ENCODE data around the gene OR7A10.

OR7A10 gene

GRCh38 chr19:14821937-14822336 is 26.8 kb downstream of the OR7A10 start:
- TF ChIP-seq CTCF (IDR thresholded peaks at IDR 0.05; ENCODE audit: insufficient read depth, low read depth, low read length, missing control alignments): no peak
- no peak overlapping the region for H3K4me3 ChIP-seq (ENCODE audit: low read length)
- DNase-seq (ENCODE audit: low read depth): no peak

DNA sequence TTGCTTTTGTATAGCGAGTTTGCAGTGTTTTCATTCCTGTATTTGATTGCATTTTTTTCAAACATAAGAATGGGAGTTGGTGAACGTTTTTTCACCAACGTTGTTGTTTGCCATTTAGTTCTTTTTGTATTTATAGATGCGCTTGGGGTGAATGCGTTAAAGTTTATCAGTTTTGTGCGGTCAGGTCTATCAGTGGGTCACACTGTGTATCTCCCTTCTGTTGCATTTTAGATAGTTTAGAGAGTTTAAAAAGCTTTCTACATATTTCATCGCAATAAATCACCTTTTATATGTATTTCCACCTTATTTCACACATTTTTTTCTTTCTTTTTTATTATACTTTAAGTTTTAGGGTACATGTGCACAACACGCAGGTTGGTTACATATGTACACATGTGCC is 30.1 kb downstream of the OR7A10 start:
- no peak for DNase-seq (ENCODE audit: low read depth)
- no peak for TF ChIP-seq CTCF (IDR thresholded peaks at IDR 0.05; ENCODE audit: insufficient read depth, low read depth, low read length, missing control alignments)

GRCh38 chr19:14817052-14817451 is 31.7 kb downstream of the OR7A10 start:
- no peak for DNase-seq (ENCODE audit: low read depth)
- H3K4me3 ChIP-seq (ENCODE audit: low read length): no peak overlapping the region
- TF ChIP-seq CTCF (IDR thresholded peaks at IDR 0.05; ENCODE audit: insufficient read depth, low read depth, low read length, missing control alignments): no peak

More for the DNA sequence above, 30.1 kb downstream of the OR7A10 start:
- H3K4me3 ChIP-seq (ENCODE audit: low read length): no peak overlapping the region

DNA sequence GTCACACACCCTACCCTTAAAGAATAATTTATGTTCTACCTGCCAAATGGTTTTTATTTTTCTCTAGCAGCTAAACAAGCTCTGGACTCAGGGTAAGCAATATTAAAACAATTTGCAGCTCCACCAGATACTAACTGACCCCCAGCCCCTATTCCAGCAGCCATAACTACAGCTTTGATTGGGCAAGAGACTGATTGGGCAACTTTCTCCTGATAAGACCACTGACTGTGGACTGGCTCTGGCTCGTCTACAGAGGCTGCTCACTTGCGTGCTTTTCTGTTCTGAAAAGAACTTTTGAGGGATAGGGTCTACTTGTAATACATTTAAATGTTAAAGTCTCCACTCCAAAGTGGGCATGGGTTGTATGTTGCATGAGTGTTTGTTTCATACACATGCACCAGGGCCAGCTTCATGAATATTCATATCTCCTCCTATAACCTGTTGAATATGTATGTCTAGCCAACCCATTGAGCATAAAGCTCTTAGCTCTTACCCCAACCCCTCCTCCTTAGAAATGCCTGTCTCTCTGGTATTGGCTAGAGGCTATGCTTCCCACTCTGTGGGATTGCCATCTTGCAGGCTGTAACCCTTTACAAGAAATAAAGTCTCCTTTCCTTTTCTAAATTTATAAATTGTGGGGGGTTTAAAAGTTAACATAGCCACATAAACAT is 33.6 kb downstream of the OR7A10 start:
- TF ChIP-seq CTCF (IDR thresholded peaks at IDR 0.05; ENCODE audit: insufficient read depth, low read depth, low read length, missing control alignments): no peak
- no peak for DNase-seq (ENCODE audit: low read depth)
- H3K4me3 ChIP-seq (ENCODE audit: low read length): no peak overlapping the region

- DNase-seq (ENCODE audit: low read depth): no peak
- no peak overlapping the region for H3K4me3 ChIP-seq (ENCODE audit: low read length)
- TF ChIP-seq CTCF (IDR thresholded peaks at IDR 0.05; ENCODE audit: insufficient read depth, low read depth, low read length, missing control alignments): no peak
These were observed 39.3 kb downstream of the OR7A10 start for GRCh38 chr19:14809272-14810057.

DNA sequence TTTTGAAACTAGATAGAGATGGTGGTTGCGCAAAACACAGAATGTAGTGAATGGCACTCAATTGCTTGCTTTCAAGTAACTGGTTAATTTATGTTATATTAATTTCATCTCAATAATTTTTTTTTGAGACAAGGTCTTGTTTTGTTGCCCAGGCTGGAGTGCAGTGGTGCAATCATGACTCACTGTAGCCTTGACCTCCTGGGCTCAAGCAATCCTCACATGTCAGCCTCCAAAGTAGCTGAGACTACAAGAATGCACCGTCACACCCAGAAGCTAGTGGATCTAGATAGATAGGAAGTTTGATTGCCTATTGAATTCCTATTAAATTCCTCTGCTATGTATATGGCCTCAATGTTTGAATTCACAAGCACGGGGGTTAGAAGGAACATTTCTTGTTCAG is 44.0 kb downstream of the OR7A10 start:
- H3K4me3 ChIP-seq (ENCODE audit: low read length): no peak overlapping the region
- DNase-seq (ENCODE audit: low read depth): no peak
- TF ChIP-seq CTCF (IDR thresholded peaks at IDR 0.05; ENCODE audit: insufficient read depth, low read depth, low read length, missing control alignments): no peak
